ENCODE data around the gene TMEM163. TPM values are rescaled to one million over a fixed set of nuclear protein-coding genes. Genes with fewer than 3 reads are reported as not detected.
A peak's percentile ranks its signal among the peaks of the same experiment; 100 is the strongest.

Gene TMEM163
- total and polyA plus RNA-seq, 8 donors, result 14.8 to 30.5 (median 20.5) TPM

- no peak for FAIRE-seq
- Histone ChIP-seq H3K27me3 (no peaks in the 10 kb centered on the region), H3K9me3 (no peaks in the 10 kb centered on the region), H3K27ac (no peak overlapping the region), H3K4me1 (no peaks in the 10 kb centered on the region), H3K36me3 (no peaks in the 10 kb centered on the region), H3K4me3 (no peak overlapping the region)
- intact Hi-C loops (cut with DNase I), result no loop called here
- no peak for ATAC-seq
- DNase-seq, result no peak
- WGBS, 2 donors, result 79 to 80% methylated on average over 2 of the region's 2 CpGs
- no peak for TF ChIP-seq CTCF (IDR thresholded peaks at IDR 0.05)
Observed at GRCh38 chr2:134518101-134518500, 200.7 kb downstream of the TMEM163 start.

- Histone ChIP-seq H3K27me3 (no peaks in the 10 kb centered on the region), H3K4me3 (no peak overlapping the region), H3K9me3 (no peaks in the 10 kb centered on the region), H3K27ac (no peak overlapping the region), H3K4me1 (no peaks in the 10 kb centered on the region), H3K36me3 (no peaks in the 10 kb centered on the region)
- DNase-seq (no peak), ATAC-seq (no peak), FAIRE-seq (no peak)
- WGBS, 2 donors, result 71 to 80% methylated on average over 5 of the region's 5 CpGs
- intact Hi-C loops (cut with DNase I), result no loop called here
- no peak for TF ChIP-seq CTCF (IDR thresholded peaks at IDR 0.05)
Observed at GRCh38 chr2:134515137-134515536, 203.7 kb downstream of the TMEM163 start.

GRCh38 chr2:134513465-134513804 is 205.4 kb downstream of the TMEM163 start:
- DNase-seq (no peak), FAIRE-seq (no peak), ATAC-seq (no peak)
- no peak for TF ChIP-seq CTCF (IDR thresholded peaks at IDR 0.05)
- H3K4me1 ChIP-seq, result no peaks in the 10 kb centered on the region
- H3K36me3 ChIP-seq, result no peaks in the 10 kb centered on the region
- no peaks in the 10 kb centered on the region for H3K27me3 ChIP-seq
- H3K4me3 ChIP-seq, result no peak overlapping the region
- no peaks in the 10 kb centered on the region for H3K9me3 ChIP-seq
- H3K27ac ChIP-seq, result no peak overlapping the region
- WGBS, 2 donors, result 83 to 89% methylated on average over 5 of the region's 5 CpGs
- intact Hi-C loops (cut with DNase I), result no loop called here

- TF ChIP-seq CTCF (IDR thresholded peaks at IDR 0.05), result no peak
- intact Hi-C loops (cut with DNase I), result no loop called here
- WGBS, 2 donors, result 96% methylated on average over 4 of the region's 4 CpGs
- H3K36me3 ChIP-seq, result no peaks in the 10 kb centered on the region
- H3K27ac ChIP-seq, result no peak overlapping the region
- H3K27me3 ChIP-seq, result no peaks in the 10 kb centered on the region
- H3K9me3 ChIP-seq, result no peaks in the 10 kb centered on the region
- ATAC-seq (peak in 1 of 4 donors; percentile 33), DNase-seq (no peak), FAIRE-seq (no peak)
- H3K4me1 ChIP-seq, result no peaks in the 10 kb centered on the region
- H3K4me3 ChIP-seq, result no peak overlapping the region
Observed at GRCh38 chr2:134512734-134513464, 205.9 kb downstream of the TMEM163 start.

GRCh38 chr2:134508391-134508790 is 210.4 kb downstream of the TMEM163 start:
- no peaks in the 10 kb centered on the region for H3K9me3 ChIP-seq
- no peak overlapping the region for H3K27ac ChIP-seq
- WGBS, 2 donors, result 72 to 75% methylated on average over 4 of the region's 4 CpGs
- intact Hi-C loops (cut with DNase I), result no loop called here
- H3K36me3 ChIP-seq, result no peaks in the 10 kb centered on the region
- H3K4me1 ChIP-seq, result peaks cover 0 to 4% (median 0%) of the 10 kb centered on the region in 3 donors
- H3K4me3 ChIP-seq, result no peak overlapping the region
- ATAC-seq, result no peak
- no peak for TF ChIP-seq CTCF (IDR thresholded peaks at IDR 0.05)
- no peak for DNase-seq
- FAIRE-seq, result no peak
- H3K27me3 ChIP-seq, result no peaks in the 10 kb centered on the region
